Liver (tissue), 3 donors: ENCODE measurements around the gene B3GNT3.

Experiments used
- FOXA1 ChIP-seq: IDR thresholded peaks from 2 replicates; pipeline ENCODE4 v1.6.1; 2016; ENCODE audit warnings: antibody characterized with exemption
- GABPA ChIP-seq, 2 donors: IDR thresholded peaks in 1 of 2; conservative IDR thresholded peaks in 1 of 2; 2 replicates each; pipeline ENCODE4 v1.6.1; 2016; ENCODE audit warnings: antibody characterized with exemption in 2 of 2, mild to moderate bottlenecking in 1 of 2, moderate library complexity in 1 of 2
- JUND ChIP-seq, 2 donors: IDR thresholded peaks; 2 replicates each; pipeline ENCODE4 v1.6.1; 2016; ENCODE audit warnings: antibody characterized with exemption in 2 of 2
- RAD21 ChIP-seq, 2 donors: IDR thresholded peaks; 2 replicates each; pipeline ENCODE4 v1.6.1; 2016; ENCODE audit warnings: antibody characterized with exemption in 2 of 2, mild to moderate bottlenecking in 2 of 2
- RXRA ChIP-seq, 2 donors: IDR thresholded peaks; 2 replicates each; pipeline ENCODE4 v1.6.1; 2017 to 2018; ENCODE audit warnings: antibody characterized with exemption in 2 of 2, mild to moderate bottlenecking in 1 of 2
- YY1 ChIP-seq: IDR thresholded peaks from 2 replicates; pipeline ENCODE4 v1.6.1; 2016; ENCODE audit warnings: antibody characterized with exemption, mild to moderate bottlenecking
- TF ChIP-seq, protein P1 (sequence below): fragments of 150-350 bp; IDR thresholded peaks from 2 replicates; pipeline ENCODE4 v1.5.1; 2017; ENCODE audit warnings: improper control_type of control experiment, low read depth, low read length; ENCODE audit not compliant: missing input control
- TF ChIP-seq, protein P2 (sequence below): IDR thresholded peaks from 2 replicates; pipeline ENCODE4 v1.6.1; 2016; ENCODE audit warnings: antibody characterized with exemption
- TF ChIP-seq, protein P3 (sequence below): IDR thresholded peaks from 2 replicates; pipeline ENCODE4 v1.6.1; 2016; ENCODE audit warnings: antibody characterized with exemption
- donor health status: healthy.
- donor health status: healthy.

DNA sequence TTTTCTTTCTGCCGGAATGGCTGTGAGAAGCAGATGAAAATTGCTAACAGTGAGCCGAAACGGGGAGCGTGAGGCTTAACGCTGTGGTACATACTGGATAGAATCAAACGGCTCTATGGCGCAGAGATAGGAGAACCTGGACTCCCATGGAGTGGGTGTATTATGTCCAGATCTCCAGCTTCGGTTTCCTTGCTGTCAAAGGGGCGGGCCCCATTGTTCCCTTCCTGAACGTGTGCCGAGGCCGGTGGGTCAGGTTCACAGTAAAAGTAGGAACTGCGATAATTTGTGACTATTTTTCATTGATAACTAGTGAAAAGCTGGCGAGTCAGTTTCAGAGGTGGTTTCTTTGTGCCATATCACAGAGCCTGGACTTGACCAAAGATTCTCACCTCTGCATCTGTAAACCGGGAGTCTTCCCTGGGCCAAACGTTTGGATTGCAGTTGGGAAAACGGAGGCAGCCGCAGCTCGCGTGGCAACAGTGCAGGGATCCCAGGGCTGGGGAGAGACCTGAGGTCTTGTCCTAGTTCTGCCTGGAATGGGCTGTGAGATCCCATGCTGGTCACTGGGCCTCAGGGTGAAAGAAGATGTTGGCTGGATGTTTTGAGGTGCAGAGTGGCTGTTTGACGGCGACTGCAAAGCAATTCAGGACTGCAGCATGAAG, 65.5 kb downstream of the B3GNT3 start:
- no peak for TF ChIP-seq FOXA1
- TF ChIP-seq, protein P1, sequence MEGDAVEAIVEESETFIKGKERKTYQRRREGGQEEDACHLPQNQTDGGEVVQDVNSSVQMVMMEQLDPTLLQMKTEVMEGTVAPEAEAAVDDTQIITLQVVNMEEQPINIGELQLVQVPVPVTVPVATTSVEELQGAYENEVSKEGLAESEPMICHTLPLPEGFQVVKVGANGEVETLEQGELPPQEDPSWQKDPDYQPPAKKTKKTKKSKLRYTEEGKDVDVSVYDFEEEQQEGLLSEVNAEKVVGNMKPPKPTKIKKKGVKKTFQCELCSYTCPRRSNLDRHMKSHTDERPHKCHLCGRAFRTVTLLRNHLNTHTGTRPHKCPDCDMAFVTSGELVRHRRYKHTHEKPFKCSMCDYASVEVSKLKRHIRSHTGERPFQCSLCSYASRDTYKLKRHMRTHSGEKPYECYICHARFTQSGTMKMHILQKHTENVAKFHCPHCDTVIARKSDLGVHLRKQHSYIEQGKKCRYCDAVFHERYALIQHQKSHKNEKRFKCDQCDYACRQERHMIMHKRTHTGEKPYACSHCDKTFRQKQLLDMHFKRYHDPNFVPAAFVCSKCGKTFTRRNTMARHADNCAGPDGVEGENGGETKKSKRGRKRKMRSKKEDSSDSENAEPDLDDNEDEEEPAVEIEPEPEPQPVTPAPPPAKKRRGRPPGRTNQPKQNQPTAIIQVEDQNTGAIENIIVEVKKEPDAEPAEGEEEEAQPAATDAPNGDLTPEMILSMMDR: no peak
- no peak for TF ChIP-seq RXRA (IDR thresholded peaks at IDR 0.05)
- no peak for TF ChIP-seq GABPA (IDR thresholded peaks at IDR 0.05 in 1 of 2, conservative IDR thresholded peaks at IDR 0.05 in 1 of 2)
- TF ChIP-seq JUND (IDR thresholded peaks at IDR 0.05): no peak
- TF ChIP-seq YY1: no peak
- TF ChIP-seq RAD21 (IDR thresholded peaks at IDR 0.05): no peak
- TF ChIP-seq, protein P2, sequence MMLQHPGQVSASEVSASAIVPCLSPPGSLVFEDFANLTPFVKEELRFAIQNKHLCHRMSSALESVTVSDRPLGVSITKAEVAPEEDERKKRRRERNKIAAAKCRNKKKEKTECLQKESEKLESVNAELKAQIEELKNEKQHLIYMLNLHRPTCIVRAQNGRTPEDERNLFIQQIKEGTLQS: no peak
- TF ChIP-seq, protein P3, sequence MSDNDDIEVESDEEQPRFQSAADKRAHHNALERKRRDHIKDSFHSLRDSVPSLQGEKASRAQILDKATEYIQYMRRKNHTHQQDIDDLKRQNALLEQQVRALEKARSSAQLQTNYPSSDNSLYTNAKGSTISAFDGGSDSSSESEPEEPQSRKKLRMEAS: no peak
